Epithelial cell of proximal tubule (primary cell): ENCODE measurements around the gene RUFY2. TPM values are rescaled to one million over a fixed set of nuclear protein-coding genes. Genes with fewer than 3 reads are reported as not detected.
A peak's percentile ranks its signal among the peaks of the same experiment; 100 is the strongest.

Experiments used
- DNase-seq: peaks from one replicate; pipeline ENCODE4 v3.0.0-alpha.2; 2011; ENCODE audit warnings: low read depth
- H3K4me3 ChIP-seq: 2 replicates; pipeline ENCODE4 v1.5.1; 2011; ENCODE audit warnings: low read depth, mild to moderate bottlenecking, low read length
- total RNA-seq: library from RNA; depleted of rRNA; stranded (reverse); fragments of >200 nt; gene quantifications from 2 replicates; pipeline ENCODE4 v1.2.3, GENCODE V29; 2015
- TF ChIP-seq, protein P1 (sequence below): conservative IDR thresholded peaks from 2 replicates; pipeline ENCODE4 v1.5.1; 2012; ENCODE audit warnings: low read depth, mild to moderate bottlenecking, low read length

The RUFY2 gene
- total RNA-seq, 1 donor from 2014 or later, result 11.1 TPM

DNA sequence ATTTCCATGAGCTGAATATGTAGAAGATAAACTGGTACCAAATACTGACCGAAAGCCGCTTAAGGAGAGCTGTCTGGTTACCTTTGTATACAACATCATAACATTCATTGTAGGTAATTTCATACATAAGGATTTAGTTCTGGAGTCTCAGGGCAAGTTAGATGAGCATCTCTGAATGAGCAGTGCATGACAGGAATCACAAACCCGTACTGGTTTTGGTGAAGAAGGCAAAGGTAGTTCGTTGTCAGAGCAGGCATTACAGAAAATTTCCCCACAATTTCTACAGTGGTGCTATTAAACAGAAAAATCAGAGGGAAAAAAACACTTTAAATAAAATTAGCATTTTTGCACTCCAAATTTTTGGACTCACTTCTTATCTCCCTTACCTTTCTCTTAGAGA is 61.5 kb downstream of the RUFY2 start:
- TF ChIP-seq, protein P1, sequence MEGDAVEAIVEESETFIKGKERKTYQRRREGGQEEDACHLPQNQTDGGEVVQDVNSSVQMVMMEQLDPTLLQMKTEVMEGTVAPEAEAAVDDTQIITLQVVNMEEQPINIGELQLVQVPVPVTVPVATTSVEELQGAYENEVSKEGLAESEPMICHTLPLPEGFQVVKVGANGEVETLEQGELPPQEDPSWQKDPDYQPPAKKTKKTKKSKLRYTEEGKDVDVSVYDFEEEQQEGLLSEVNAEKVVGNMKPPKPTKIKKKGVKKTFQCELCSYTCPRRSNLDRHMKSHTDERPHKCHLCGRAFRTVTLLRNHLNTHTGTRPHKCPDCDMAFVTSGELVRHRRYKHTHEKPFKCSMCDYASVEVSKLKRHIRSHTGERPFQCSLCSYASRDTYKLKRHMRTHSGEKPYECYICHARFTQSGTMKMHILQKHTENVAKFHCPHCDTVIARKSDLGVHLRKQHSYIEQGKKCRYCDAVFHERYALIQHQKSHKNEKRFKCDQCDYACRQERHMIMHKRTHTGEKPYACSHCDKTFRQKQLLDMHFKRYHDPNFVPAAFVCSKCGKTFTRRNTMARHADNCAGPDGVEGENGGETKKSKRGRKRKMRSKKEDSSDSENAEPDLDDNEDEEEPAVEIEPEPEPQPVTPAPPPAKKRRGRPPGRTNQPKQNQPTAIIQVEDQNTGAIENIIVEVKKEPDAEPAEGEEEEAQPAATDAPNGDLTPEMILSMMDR, result no peak
- no peak for DNase-seq
- no peak overlapping the region for H3K4me3 ChIP-seq

DNA sequence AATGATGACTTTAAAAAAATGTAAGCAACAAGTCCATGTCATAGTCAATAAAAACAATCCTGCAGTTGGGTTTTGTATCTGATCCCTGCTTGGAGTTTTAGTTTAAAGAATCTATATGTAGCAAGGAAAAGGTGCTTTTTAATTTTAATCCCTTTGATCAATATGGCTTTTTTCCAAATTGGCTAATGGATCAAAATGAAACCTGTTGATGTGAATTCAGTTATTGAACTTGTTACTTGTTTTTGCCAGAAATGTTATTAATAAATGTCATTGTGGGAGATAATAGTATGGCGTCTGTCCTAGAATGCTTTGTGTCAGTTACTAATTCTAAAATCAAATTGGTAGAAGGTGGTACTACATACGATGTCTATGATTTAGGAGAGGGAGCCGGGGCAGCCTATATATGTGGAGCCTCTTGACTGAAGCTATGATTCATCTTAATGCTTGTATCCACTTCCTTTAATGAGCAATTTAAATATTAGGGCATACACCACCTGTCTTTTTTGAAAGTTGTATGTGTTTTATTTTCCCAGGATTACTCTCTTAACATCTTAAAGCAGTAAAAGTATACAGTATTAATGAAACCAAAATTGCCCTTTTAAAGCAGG is 64.1 kb downstream of the RUFY2 start:
- no peak overlapping the region for H3K4me3 ChIP-seq
- no peak for DNase-seq
- TF ChIP-seq, protein P1, result no peak

DNA sequence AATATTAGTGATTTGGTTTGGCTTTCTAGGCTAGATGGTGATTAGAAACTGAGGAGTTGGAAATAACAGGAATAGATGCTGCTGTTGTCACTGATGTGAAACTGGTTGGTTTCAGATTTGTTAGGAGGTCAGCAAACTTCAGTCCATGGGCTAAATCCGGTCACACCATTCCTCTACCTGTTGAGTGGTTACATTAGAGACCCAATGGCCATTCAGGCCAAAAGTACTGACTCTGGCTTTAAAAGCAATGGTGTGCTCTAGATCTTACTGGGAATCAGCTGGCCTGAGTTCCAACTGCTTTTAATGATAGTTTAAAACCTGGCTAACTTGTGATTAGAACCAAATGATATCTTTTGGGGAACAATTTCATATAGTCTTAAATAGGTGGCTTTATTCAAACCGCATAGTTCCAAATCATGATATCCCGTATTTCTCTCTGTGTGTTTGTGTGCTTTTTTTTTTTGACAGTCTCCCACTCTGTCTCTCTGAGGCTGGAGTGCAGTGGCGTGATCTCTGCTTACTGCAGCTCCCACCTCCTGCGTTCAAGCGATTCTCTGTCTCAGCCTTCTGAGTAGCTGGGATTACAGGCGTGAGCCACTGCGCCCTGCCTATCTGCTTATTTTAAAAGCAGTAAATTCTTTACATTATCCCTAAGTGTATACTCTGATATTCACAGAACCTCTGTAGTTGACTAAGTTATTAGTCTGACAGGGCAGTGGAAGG is 66.6 kb downstream of the RUFY2 start:
- TF ChIP-seq, protein P1, result no peak
- no peak for DNase-seq
- H3K4me3 ChIP-seq, result no peak overlapping the region

GRCh38 chr10:68336754-68337351 is 70.2 kb downstream of the RUFY2 start:
- TF ChIP-seq, protein P1, result no peak
- no peak overlapping the region for H3K4me3 ChIP-seq
- DNase-seq, result no peak

- peak overlapping the region; percentile 78 for H3K4me3 ChIP-seq
- TF ChIP-seq, protein P1, result no peak
- DNase-seq, result no peak
These were observed 72.2 kb downstream of the RUFY2 start for GRCh38 chr10:68334672-68335467.

DNA sequence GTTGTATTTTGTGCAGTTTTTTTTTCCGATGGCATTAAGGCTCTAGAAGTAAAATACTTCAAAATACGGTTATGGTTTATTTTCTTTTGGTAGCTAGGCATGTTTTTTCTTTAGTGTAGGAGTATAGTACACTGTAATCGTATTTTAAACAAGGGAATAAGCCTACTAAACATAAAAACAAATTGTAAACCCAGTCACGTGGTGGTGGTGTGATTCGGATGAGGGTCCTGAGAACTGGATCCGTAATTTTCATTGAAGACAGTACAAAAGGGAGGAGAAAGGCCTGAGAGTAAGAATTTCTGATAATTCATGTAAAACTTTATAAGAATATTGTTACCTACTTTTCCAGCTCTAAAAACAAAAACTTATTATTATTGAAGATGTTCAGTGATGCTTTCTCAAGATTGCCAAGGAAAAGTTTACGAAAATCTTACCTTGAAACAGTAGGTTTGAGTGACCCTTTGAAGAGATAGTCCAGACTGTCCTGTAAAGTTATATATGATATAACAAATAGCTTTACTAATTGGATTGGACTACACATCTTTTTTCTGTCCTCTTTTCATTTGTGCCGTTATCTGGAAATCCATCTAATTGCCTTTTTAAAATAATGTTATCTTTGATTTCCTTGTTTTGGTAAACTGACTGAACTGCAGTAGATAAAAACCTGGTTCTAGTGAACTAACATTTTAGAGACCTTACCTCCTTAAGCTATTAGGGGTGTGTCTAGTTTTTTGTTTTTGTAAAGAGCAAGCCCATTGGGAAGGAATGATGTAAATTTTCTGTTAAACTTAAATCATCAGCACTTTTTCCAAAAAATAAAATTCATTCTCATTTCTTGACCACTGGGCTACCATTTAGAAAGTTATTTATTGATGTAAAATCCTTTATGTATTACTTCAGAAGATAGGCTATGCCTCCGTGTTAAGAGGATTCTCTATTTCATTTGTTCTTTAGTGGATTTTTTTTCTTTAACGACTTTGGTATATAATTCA is 73.3 kb downstream of the RUFY2 start:
- H3K4me3 ChIP-seq, result peak overlapping the region; percentile 78
- DNase-seq, result no peak
- TF ChIP-seq, protein P1, result no peak
